H9 (cell line): ENCODE data around the gene F5. TPM values are rescaled to one million over a fixed set of nuclear protein-coding genes. Genes with fewer than 3 reads are reported as not detected.

Experiments
- DNase-seq: peaks from one replicate; pipeline ENCODE4 v3.0.0-alpha.2; 2017
- H2AFZ ChIP-seq: one replicate; pipeline ENCODE4 v1.6.1; 2013; ENCODE audit warnings: mild to moderate bottlenecking, low read length, control low read depth, moderate library complexity
- H2AK5ac ChIP-seq: 2 replicates; pipeline ENCODE4 v1.6.1; 2013; ENCODE audit warnings: low read length, control low read depth, mixed read lengths; ENCODE audit not compliant: insufficient read length
- H2BK120ac ChIP-seq: one replicate; pipeline ENCODE4 v1.6.1; 2013; ENCODE audit warnings: low read depth, mild to moderate bottlenecking, low read length, control low read depth, inconsistent platforms; ENCODE audit not compliant: poor library complexity, severe bottlenecking
- H2BK12ac ChIP-seq: 2 replicates; pipeline ENCODE4 v1.6.1; 2013; ENCODE audit warnings: low read length, control low read depth, mixed read lengths, low read depth; ENCODE audit not compliant: insufficient read length
- H2BK15ac ChIP-seq: 2 replicates; pipeline ENCODE4 v1.6.1; 2013; ENCODE audit warnings: low read depth, low read length, control low read depth
- H2BK20ac ChIP-seq: one replicate; pipeline ENCODE4 v1.6.1; 2013; ENCODE audit warnings: low read depth, mild to moderate bottlenecking, low read length, control low read depth, inconsistent platforms; ENCODE audit not compliant: poor library complexity, severe bottlenecking
- H2BK5ac ChIP-seq: 2 replicates; pipeline ENCODE4 v1.6.1; 2013; ENCODE audit warnings: low read length, control low read depth, mixed read lengths; ENCODE audit not compliant: insufficient read length
- H3K14ac ChIP-seq: 2 replicates; pipeline ENCODE4 v1.6.1; 2013; ENCODE audit warnings: low read length, control low read depth; ENCODE audit not compliant: insufficient read depth
- H3K18ac ChIP-seq: 2 replicates; pipeline ENCODE4 v1.6.1; 2013; ENCODE audit warnings: low read depth, mild to moderate bottlenecking, mixed read lengths, low read length, control low read depth; ENCODE audit not compliant: insufficient read length
- H3K23ac ChIP-seq: 2 replicates; pipeline ENCODE4 v1.6.1; 2013; ENCODE audit warnings: low read length, control low read depth, mixed read lengths, low read depth; ENCODE audit not compliant: insufficient read length
- H3K23me2 ChIP-seq: 2 replicates; pipeline ENCODE4 v1.6.1; 2013; ENCODE audit warnings: low read depth, mild to moderate bottlenecking, mixed read lengths, low read length, control low read depth; ENCODE audit not compliant: insufficient read length, poor library complexity, severe bottlenecking
- H3K27ac ChIP-seq: 2 replicates; pipeline ENCODE4 v1.5.1; 2013; ENCODE audit warnings: low read length, control low read depth, mixed read lengths, low read depth; ENCODE audit not compliant: insufficient read length
- H3K27me3 ChIP-seq: 2 replicates; pipeline ENCODE4 v1.6.1; 2013; ENCODE audit warnings: low read length, control low read depth, inconsistent platforms; ENCODE audit not compliant: insufficient read depth
- H3K4ac ChIP-seq: 2 replicates; pipeline ENCODE4 v1.6.1; 2013; ENCODE audit warnings: low read depth, mild to moderate bottlenecking, control low read depth, inconsistent platforms, low read length, moderate library complexity
- H3K4me1 ChIP-seq: 2 replicates; pipeline ENCODE4 v1.6.1; 2013; ENCODE audit warnings: low read length, control low read depth, inconsistent platforms; ENCODE audit not compliant: insufficient read depth
- H3K4me2 ChIP-seq: 2 replicates; pipeline ENCODE4 v1.6.1; 2013; ENCODE audit warnings: low read length, control low read depth, mixed read lengths; ENCODE audit not compliant: insufficient read length, insufficient read depth
- H3K56ac ChIP-seq: 2 replicates; pipeline ENCODE4 v1.6.1; 2013; ENCODE audit warnings: low read depth, mild to moderate bottlenecking, mixed read lengths, low read length, control low read depth; ENCODE audit not compliant: insufficient read length
- H3K79me1 ChIP-seq: 2 replicates; pipeline ENCODE4 v1.6.1; 2013; ENCODE audit warnings: low read depth, mild to moderate bottlenecking, moderate library complexity, low read length, control low read depth, inconsistent platforms; ENCODE audit not compliant: insufficient read depth, poor library complexity, severe bottlenecking
- H3K79me2 ChIP-seq: 2 replicates; pipeline ENCODE4 v1.6.1; 2013; ENCODE audit warnings: low read length, control low read depth, inconsistent platforms; ENCODE audit not compliant: insufficient read depth
- H3K9ac ChIP-seq: 2 replicates; pipeline ENCODE4 v1.6.1; 2013; ENCODE audit warnings: low read length, control low read depth, mixed read lengths; ENCODE audit not compliant: insufficient read length; ENCODE audit errors: extremely low read depth
- H3K9me3 ChIP-seq: one replicate; pipeline ENCODE4 v1.6.1; 2013; ENCODE audit warnings: low read depth, low read length, inconsistent platforms; ENCODE audit not compliant: control insufficient read depth
- H3T11ph ChIP-seq: one replicate; pipeline ENCODE4 v1.6.1; 2013; ENCODE audit warnings: mild to moderate bottlenecking, low read length, control low read depth, inconsistent platforms
- H4K20me1 ChIP-seq: one replicate; pipeline ENCODE4 v1.6.1; 2013; ENCODE audit not compliant: control insufficient read depth, insufficient read length, insufficient read depth
- H4K5ac ChIP-seq: 2 replicates; pipeline ENCODE4 v1.6.1; 2013; ENCODE audit warnings: low read depth, mild to moderate bottlenecking, mixed read lengths, low read length, control low read depth; ENCODE audit not compliant: insufficient read length
- H4K8ac ChIP-seq: replicated peaks from 2 replicates; pipeline ENCODE4 v1.6.1; 2013; ENCODE audit warnings: low read length, control low read depth, mixed read lengths, low read depth; ENCODE audit not compliant: insufficient read length
- H4K91ac ChIP-seq: 2 replicates; pipeline ENCODE4 v1.6.1; 2013; ENCODE audit warnings: low read depth, mild to moderate bottlenecking, moderate library complexity, mixed read lengths, low read length, control low read depth; ENCODE audit not compliant: insufficient read length
- H3K27ac Mint-ChIP-seq, 3 experiments: 2 replicates in 2 of 3; 3 replicates in 1 of 3; pipeline ENCODE4 v1.8.0; 2020 to 2021; ENCODE audit warnings: mixed read lengths in 3 of 3, mild to moderate bottlenecking in 1 of 3, moderate library complexity in 1 of 3
- H3K27me3 Mint-ChIP-seq: 2 replicates; pipeline ENCODE4 v1.8.0; 2021; ENCODE audit warnings: low read depth, mild to moderate bottlenecking, moderate library complexity, mixed read lengths
- H3K36me3 Mint-ChIP-seq, 3 experiments: 2 replicates in 2 of 3; 3 replicates in 1 of 3; pipeline ENCODE4 v1.8.0; 2020 to 2021; ENCODE audit warnings: low read depth in 3 of 3, mixed read lengths in 3 of 3; ENCODE audit not compliant: insufficient read depth in 1 of 3
- H3K4me1 Mint-ChIP-seq, 2 experiments: 2 replicates each; pipeline ENCODE4 v1.8.0; 2020; ENCODE audit warnings: mixed read lengths in 2 of 2
- H3K4me3 Mint-ChIP-seq, 2 experiments: 2 replicates in 1 of 2; 3 replicates in 1 of 2; pipeline ENCODE4 v1.8.0; 2020 to 2021; ENCODE audit warnings: mild to moderate bottlenecking in 2 of 2, mixed read lengths in 2 of 2, moderate library complexity in 1 of 2
- H3K9me3 Mint-ChIP-seq, 2 experiments: 2 replicates in 1 of 2; 3 replicates in 1 of 2; pipeline ENCODE4 v1.8.0; 2020; ENCODE audit warnings: mild to moderate bottlenecking in 2 of 2, mixed read lengths in 2 of 2, moderate library complexity in 1 of 2
- CTCF ChIP-seq: fragments of 200-600 bp; sonication (generic); conservative IDR thresholded peaks from 3 replicates; pipeline ENCODE4 v1.8.0; 2021; ENCODE audit warnings: antibody characterized with exemption, mild to moderate bottlenecking
- whole genome bisulfite sequencing: extraction: QIAGEN DNeasy Blood & Tissue Kit; methylation state at CpG from one replicate; pipeline ENCODE4 v1.1.7; 2013; ENCODE audit warnings: missing lambda C conversion rate, low lambda C conversion rate, mixed read lengths; ENCODE audit not compliant: insufficient read length; ENCODE audit errors: extremely low coverage; 5-methylcytosine and 5-hydroxymethylcytosine counted together
- total RNA-seq: library from RNA; stranded (reverse); gene quantifications from 2 replicates; pipeline ENCODE4 v1.2.1, GENCODE V29; 2021

F5 gene
- total RNA-seq, 1 experiment from 2014 or later = 0.04 TPM

- H4K8ac ChIP-seq = no peak overlapping the region
- no peak overlapping the region for H2BK12ac ChIP-seq
- no peaks in the 10 kb centered on the region for H3K9me3 ChIP-seq
- no peak overlapping the region for H4K5ac ChIP-seq
- no peaks in the 10 kb centered on the region for H3K79me1 ChIP-seq
- H3K23ac ChIP-seq = no peak overlapping the region
- Mint-ChIP-seq H3K36me3 (no peaks in the 10 kb centered on the region), H3K9me3 (no peaks in the 10 kb centered on the region; a peak in 1 of 5 replicates), H3K27ac (no peak overlapping the region), H3K4me3 (no peak overlapping the region), H3K4me1 (no peaks in the 10 kb centered on the region), H3K27me3 (peaks cover 12% of the 10 kb centered on the region)
- H2AK5ac ChIP-seq = no peak overlapping the region
- H3K9ac ChIP-seq = no peak overlapping the region
- no peaks in the 10 kb centered on the region for H3K4me1 ChIP-seq
- no peaks in the 10 kb centered on the region for H3K27me3 ChIP-seq
- peaks cover 2% of the 10 kb centered on the region for H4K20me1 ChIP-seq
- DNase-seq = no peak
- H3K4ac ChIP-seq = no peak overlapping the region
- no peak overlapping the region for H2BK20ac ChIP-seq
- no peaks in the 10 kb centered on the region for H3K23me2 ChIP-seq
- TF ChIP-seq CTCF = no peak
- H3T11ph ChIP-seq = no peak overlapping the region
- no CpG with 5 or more reads among the region's 2 CpGs for WGBS
- no peak overlapping the region for H3K4me2 ChIP-seq
- H4K91ac ChIP-seq = no peak overlapping the region
- no peak overlapping the region for H3K14ac ChIP-seq
- H3K27ac ChIP-seq = no peak overlapping the region
- no peak overlapping the region for H2BK5ac ChIP-seq
- H2BK120ac ChIP-seq = no peak overlapping the region
- no peaks in the 10 kb centered on the region for H3K79me2 ChIP-seq
- H2BK15ac ChIP-seq = no peak overlapping the region
- H3K56ac ChIP-seq = no peak overlapping the region
- H3K18ac ChIP-seq = no peak overlapping the region
- no peak overlapping the region for H2AFZ ChIP-seq
These were observed 32.1 kb upstream of the F5 start for GRCh38 chr1:169618367-169618766.
